Measurements from ENCODE around the gene HSPB3.
A peak's percentile ranks its signal among the peaks of the same experiment; 100 is the strongest.
"Not testable (repeated sequence)": the region's sequence is repeated elsewhere in the genome, so short reads cannot be mapped to it uniquely, and the experiment has no call there.

The HSPB3 gene

GRCh38 chr5:54457094-54457862, 1.8 kb downstream of the HSPB3 start:
- no peak for DNase-seq

DNA sequence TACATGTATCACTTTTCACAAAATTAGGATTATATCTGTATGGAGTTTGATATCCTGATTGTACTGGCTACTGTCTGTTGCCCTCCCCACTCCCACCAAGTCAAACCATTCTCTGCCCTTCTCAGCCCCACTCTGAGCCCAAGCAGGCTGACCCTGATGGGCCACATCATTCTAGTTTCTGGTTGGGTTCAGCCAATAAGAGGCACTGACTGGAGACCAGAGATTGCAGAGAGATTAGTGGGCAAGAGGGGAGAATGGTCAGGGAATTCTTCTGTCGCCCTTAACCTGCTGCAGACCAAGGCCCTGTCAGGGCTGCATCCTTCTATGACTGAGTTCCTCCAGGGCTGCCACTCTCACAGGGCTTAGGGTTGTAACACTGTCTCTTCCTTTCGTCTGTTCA, 2.7 kb downstream of the HSPB3 start:
- no peak for DNase-seq

DNA sequence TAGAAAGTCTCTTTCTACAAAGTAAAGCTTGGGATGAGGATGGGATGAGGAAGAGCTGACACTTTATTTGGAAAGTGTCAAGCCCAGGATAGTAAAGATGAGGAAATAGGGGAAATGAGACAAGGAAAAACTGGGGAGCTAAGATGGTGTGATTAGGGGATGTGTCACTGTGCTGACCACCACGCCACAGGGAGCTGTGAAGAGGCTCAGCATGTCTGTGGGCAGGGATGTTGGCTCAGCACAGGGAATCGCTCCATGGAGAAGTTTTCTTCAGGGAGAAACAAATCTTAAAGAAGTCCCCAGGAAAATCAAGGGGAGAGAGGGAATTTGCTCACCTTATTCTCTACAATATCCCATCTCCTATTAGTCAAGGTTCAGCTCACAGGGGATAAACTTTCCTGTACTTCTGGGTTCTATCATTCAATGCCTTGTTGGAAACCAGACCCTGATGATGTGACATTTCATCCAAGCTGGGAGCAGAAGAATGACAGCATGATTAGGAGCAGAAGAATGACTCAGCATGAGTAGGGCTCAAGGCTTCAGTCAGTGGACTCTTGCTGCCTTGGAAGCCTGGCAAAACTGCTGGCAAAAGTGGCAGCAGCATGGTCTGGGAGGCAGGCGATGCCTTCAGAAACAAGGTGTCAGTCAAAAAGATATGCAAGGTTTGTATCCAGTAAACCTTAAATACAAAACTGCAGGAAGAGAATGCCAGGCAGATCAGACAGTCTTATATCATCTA, 4.9 kb downstream of the HSPB3 start:
- DNase-seq: no peak

- no peak for DNase-seq
These were observed 6.8 kb downstream of the HSPB3 start for GRCh38 chr5:54462281-54462680.

DNA sequence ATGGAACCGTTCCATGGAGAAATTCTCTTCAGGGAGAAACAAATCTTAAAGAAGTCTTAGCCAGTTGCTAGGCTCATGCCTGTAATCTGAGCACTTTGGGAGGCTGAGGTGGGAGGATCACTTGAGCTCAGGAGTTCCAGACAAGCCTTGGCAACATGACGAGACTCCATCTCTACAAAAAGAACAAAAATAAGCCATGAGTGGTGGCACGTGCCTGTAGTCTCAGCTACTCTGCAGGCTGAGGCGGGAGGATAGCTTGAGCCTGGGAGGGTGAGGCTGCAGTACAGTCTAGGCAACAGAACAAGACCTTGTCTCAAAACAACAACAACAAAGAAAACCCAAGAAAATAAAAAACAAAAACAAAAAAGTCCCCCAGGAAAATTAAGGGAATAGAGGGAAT, 8.2 kb downstream of the HSPB3 start:
- no peak for DNase-seq

DNA sequence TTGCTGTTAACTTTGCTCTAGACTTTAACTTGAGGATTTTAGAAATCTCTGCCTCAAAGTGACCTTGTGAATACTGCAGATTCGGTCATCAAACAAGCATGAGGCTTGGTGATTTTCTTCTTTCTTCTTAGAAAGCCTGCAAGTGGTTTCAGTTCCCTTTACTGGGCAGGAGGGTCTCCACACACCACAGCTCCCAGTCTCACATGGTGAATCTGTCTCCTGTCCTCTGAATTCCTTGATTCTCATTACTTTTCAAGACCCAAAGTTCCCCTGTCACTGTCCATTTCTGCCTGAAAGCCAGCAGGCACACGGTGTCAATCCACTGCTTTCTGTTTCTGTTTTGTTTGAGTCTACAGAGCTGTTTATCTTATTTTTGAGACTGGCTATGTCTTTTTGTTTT, 14.1 kb downstream of the HSPB3 start:
- peak; percentile 2 to 20 for DNase-seq

GRCh38 chr5:54470128-54470527, 14.6 kb downstream of the HSPB3 start:
- DNase-seq: no peak

- no peak for DNase-seq
These were observed 15.2 kb downstream of the HSPB3 start for GRCh38 chr5:54470677-54471076.

- no peak for DNase-seq
These were observed 15.9 kb downstream of the HSPB3 start for GRCh38 chr5:54471398-54471797.

DNA sequence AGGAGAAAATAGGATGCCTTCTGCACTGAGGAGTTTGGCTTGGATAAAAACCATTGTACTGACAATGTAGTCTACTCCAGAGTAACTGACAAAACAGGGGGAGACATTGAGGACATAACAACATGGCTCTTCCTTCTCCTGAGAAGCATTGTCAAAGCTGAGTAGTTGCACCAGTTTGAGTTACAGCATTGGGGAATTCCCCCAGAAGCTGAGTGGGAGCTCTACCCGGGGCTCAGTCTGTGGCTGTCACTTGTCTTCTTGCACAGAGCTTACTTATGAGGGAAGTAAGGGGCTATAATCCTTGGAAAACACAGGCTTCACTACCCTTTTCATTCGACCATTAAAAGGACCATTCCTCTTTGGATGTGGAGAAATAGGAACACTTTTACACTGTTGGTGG, 21.2 kb downstream of the HSPB3 start:
- DNase-seq: peak; percentile 41 to 80

DNA sequence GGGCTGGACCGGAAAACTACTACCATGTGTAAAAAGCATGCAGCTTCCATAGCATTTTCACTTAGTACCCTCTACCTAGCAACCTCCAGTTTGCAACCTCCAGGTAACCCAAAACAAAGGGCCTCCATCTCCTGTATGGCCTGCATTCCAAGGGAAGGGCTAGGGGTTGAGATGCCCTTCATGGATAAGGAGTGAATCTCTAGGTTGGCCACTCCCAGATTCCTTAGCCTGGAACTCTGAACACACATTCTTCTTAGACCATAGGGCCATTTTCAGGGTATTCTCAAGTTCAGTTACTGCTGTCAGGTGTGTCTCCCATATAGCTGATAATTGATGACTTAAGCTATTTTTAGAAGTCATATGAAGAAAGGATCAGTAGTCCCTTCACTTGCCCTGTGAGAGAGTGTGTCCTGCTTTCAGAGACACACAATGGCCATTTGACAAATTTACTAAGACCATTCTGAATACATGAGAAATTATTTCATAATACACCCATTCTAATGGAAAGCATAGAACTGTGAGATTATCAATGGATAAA, 22.5 kb downstream of the HSPB3 start:
- no peak for DNase-seq

DNA sequence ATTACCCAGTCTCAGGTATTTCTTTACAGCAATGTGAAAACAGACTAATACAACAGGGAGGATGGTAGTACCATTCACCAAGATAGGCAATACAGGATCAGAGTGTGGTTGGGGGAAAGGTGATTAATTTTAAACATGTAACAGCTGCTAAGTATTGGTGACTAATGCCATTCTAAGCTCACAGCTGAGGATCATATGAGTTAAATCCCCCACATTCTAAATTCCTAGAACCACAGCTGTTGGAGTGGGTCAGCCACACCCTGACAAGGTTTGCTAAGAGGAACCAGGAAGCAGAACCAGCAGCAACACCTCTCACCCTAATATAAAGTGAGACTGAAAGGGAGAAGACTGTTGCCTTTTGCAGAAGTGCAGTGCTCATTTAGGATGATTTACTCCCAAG, 24.8 kb downstream of the HSPB3 start:
- DNase-seq: peak; percentile 54 to 72

- no peak for DNase-seq
These were observed 28.9 kb downstream of the HSPB3 start for GRCh38 chr5:54484219-54484894.

DNA sequence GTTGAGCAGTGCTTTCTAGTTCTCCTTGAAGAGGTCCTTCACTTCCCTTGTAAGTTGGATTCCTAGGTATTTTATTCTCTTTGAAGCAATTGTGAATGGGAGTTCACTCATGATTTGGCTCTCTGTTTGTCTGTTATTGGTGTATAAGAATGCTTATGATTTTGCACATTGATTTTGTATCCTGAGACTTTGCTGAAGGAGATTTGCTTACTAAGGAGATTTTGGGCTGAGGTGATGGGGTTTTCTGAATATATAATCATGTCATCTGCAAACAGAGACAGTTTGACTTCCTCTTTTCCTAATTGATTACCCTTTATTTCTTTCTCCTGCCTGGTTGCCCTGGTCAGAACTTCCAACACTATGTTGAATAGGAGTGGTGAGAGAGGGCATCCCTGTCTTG, 30.2 kb downstream of the HSPB3 start:
- not testable (repeated sequence) for DNase-seq

DNA sequence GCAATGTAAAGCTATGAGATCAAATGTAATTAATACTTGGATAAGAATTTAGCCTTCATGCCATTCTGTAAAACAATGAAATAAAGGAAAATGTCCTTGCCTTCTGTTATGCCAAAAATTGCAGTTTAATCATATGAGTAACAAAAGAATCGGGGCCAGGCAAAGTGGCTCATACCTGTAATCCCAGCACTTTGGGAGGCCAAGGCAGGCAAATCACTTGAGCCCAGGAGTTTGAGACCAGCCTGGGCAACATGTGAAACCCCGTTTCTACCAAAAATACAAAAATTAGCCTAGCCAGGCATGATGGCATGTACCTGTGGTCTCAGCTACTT, 34.1 kb downstream of the HSPB3 start:
- not testable (repeated sequence) for DNase-seq

DNA sequence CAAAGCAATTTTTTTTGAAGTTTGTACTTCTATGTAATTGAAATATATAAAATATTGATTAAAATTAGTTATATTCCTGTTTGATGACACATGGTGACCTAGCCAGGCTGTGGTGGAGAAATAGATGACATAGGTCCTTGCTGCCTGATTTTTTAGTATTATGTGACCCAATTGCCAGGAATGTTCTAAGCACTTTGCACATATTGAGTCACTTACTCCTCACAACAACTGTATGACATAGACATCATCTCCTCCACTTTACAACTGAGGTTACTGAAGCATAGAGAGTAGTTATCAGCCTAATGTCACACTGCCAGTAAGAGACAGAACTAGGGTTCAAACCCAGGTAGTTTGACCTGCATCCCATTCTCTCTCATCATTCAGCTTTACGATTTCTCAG, 35.8 kb downstream of the HSPB3 start:
- DNase-seq: no peak

DNA sequence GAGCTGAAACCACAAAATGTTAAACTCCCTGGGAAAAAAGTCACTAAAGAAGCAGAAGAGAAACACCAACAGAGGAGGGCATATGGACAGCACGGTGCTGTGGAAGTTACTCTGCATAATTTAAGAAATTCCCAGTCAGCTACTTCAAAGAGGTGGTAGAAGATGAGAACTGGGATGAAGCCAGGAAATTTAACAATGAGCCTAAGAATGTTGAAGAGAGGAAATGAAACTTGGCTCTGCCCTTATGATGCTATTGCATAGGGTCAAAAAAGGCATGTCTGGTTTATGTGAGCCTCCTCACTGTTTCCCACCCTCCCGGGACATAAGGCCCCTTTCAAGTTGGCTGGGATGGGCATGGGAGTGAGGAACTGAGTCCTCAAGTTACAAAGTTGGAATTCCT, 36.7 kb downstream of the HSPB3 start:
- no peak for DNase-seq

DNA sequence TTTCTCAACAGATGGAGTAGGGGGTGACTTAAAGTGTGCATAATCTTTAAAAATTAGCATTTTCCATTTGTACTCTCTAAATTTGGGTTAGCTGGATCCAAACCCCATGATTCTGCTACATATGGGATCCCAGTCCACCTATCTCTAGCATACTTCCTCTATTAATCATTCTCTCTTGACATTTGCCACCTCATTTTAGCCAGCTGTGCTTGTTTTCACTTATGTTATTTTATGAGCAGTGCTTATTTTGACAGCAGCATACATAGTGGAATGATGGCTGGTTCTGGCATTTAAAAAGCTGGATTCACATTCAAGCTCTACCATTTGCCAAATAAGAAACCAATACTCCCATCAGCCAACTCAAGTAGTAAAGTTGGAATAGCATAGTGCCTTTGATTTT, 39.5 kb downstream of the HSPB3 start:
- no peak for DNase-seq

Data from inflammatory macrophage (primary cell).